ENCODE data around the gene SLC22A23.

DNA sequence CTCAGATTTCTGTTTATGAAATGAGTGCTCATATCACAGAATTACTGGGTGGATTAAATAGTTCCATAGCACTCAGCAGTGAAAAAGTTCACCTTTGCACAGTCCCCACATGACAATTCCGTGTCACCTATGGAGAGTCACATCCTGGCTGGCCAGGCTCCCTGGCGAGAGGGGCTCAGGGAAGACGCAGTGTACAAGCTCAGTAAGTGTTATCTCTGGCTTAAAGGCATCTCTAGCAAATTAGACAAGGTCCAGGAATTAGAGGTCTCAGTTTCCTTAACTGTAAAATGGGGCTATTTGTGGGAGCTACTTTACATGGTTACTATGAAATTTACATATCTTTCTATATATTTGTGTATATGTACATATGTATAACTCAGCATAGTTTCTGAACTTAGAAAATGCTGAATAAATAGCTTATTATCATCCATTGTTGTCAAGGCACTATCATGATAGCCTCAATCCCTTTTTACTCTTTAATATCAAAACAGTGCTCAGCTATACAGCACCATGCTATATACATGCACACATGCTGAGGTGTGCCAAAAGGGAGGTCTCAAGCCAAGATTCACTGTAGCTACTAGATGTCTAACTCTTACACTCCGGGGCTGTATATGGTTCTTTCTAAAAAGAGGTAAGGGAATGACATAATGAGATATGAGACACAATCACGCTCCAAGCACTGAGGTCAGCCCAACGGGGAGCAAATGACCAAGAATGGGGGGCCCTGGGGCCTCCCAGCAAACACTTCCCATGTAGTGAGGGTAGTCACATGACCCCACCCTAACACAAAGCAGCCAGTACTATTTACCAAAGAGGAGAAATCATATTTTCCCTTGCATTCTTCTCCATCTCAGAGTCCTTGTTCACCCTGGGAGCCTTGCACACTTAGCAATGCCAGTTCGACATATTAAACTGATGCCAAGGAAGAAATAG lies 59.4 kb downstream of the SLC22A23 start:
- TF ChIP-seq, protein P1, sequence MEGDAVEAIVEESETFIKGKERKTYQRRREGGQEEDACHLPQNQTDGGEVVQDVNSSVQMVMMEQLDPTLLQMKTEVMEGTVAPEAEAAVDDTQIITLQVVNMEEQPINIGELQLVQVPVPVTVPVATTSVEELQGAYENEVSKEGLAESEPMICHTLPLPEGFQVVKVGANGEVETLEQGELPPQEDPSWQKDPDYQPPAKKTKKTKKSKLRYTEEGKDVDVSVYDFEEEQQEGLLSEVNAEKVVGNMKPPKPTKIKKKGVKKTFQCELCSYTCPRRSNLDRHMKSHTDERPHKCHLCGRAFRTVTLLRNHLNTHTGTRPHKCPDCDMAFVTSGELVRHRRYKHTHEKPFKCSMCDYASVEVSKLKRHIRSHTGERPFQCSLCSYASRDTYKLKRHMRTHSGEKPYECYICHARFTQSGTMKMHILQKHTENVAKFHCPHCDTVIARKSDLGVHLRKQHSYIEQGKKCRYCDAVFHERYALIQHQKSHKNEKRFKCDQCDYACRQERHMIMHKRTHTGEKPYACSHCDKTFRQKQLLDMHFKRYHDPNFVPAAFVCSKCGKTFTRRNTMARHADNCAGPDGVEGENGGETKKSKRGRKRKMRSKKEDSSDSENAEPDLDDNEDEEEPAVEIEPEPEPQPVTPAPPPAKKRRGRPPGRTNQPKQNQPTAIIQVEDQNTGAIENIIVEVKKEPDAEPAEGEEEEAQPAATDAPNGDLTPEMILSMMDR (conservative IDR thresholded peaks at IDR 0.05 in 1 of 2, IDR thresholded peaks at IDR 0.05 in 1 of 2; ENCODE audit: extremely low read depth in 1 of 2, insufficient read depth in 1 of 2, low read depth in 1 of 2, low read length in 2 of 2), result no peak
- TF ChIP-seq EZH2 (IDR thresholded peaks at IDR 0.05; ENCODE audit: borderline replicate concordance, low read length), result no peak

Data from mammary epithelial cell (primary cell).